KOPT-K1 (cell line): Measurements from ENCODE around the gene NOP58.

Experiments
- H3K27ac ChIP-seq: fragments of 200-600 bp; sonication (generic); 2 replicates; pipeline ENCODE4 v1.5.1; 2016; ENCODE audit warnings: antibody characterized with exemption, mild to moderate bottlenecking, low read depth, low read length; ENCODE audit not compliant: poor library complexity, severe bottlenecking
- H3K36me3 ChIP-seq: fragments of 200-600 bp; sonication (generic); 2 replicates; pipeline ENCODE4 v1.5.1; 2017; ENCODE audit warnings: antibody characterized with exemption, mild to moderate bottlenecking, low read length, moderate library complexity; ENCODE audit not compliant: insufficient read depth
- H3K9me3 ChIP-seq: fragments of 200-600 bp; sonication (generic); 2 replicates; pipeline ENCODE4 v1.5.1; 2017; ENCODE audit warnings: antibody characterized with exemption, low read length, mild to moderate bottlenecking; ENCODE audit not compliant: insufficient read depth, poor library complexity, severe bottlenecking

NOP58 gene

GRCh38 chr2:202337706-202338346, 72.3 kb downstream of the NOP58 start:
- Histone ChIP-seq H3K36me3 (no peaks in the 10 kb centered on the region), H3K9me3 (no peaks in the 10 kb centered on the region), H3K27ac (no peak overlapping the region)

- Histone ChIP-seq H3K27ac (no peak overlapping the region), H3K36me3 (no peaks in the 10 kb centered on the region), H3K9me3 (no peaks in the 10 kb centered on the region)
Measured at GRCh38 chr2:202339071-202339870, 73.7 kb downstream of the NOP58 start.

- H3K27ac ChIP-seq: no peak overlapping the region
- H3K36me3 ChIP-seq: no peaks in the 10 kb centered on the region
- no peaks in the 10 kb centered on the region for H3K9me3 ChIP-seq
Measured at GRCh38 chr2:202344178-202344577, 78.6 kb downstream of the NOP58 start.

GRCh38 chr2:202346180-202346579, 80.6 kb downstream of the NOP58 start:
- Histone ChIP-seq H3K36me3 (no peaks in the 10 kb centered on the region), H3K27ac (no peak overlapping the region), H3K9me3 (no peaks in the 10 kb centered on the region)
